Muscle of leg (tissue), 11 donors: Measurements from ENCODE around the gene PRRC2B. TPM values are rescaled to one million over a fixed set of nuclear protein-coding genes. Genes with fewer than 3 reads are reported as not detected.
A peak's percentile ranks its signal among the peaks of the same experiment; 100 is the strongest.

Source experiments
- DNase-seq: peaks from one replicate; pipeline ENCODE4 v3.0.0; 2013
- H3K27ac ChIP-seq: one replicate; pipeline ENCODE4 v1.5.1; 2013; ENCODE audit warnings: mild to moderate bottlenecking, low read length, control low read depth
- H3K27me3 ChIP-seq: one replicate; pipeline ENCODE4 v1.6.1; 2013; ENCODE audit warnings: low read length; ENCODE audit not compliant: control insufficient read depth, insufficient read depth
- H3K36me3 ChIP-seq: one replicate; pipeline ENCODE4 v1.6.1; 2013; ENCODE audit warnings: low read length; ENCODE audit not compliant: control insufficient read depth, insufficient read depth
- H3K4me1 ChIP-seq: one replicate; pipeline ENCODE4 v1.6.1; 2013; ENCODE audit warnings: low read length; ENCODE audit not compliant: control insufficient read depth, insufficient read depth
- H3K4me3 ChIP-seq: one replicate; pipeline ENCODE4 v1.5.1; 2013; ENCODE audit warnings: low read length, control low read depth
- H3K9me3 ChIP-seq: replicated peaks from 2 replicates; pipeline ENCODE4 v1.6.1; 2013; ENCODE audit warnings: low read depth, low read length; ENCODE audit not compliant: control insufficient read depth
- WGBS: methylation state at CpG from one replicate; pipeline ENCODE4 v1.1.5; 2013; ENCODE audit warnings: missing lambda C conversion rate; ENCODE audit not compliant: insufficient coverage; 5-methylcytosine and 5-hydroxymethylcytosine counted together
- polyA plus RNA-seq, 8 donors: library from polyadenylated mRNA; unstranded; fragments of 120-200 nt; gene quantifications; one replicate each; pipeline versions ENCODE4 v1.2.1 to v1.2.3, GENCODE V29; 2013; ENCODE audit warnings: inconsistent platforms in 1 of 8, low replicate concordance in 1 of 8; ENCODE audit not compliant: insufficient read length in 8 of 8, insufficient read depth in 1 of 8
- total RNA-seq: library from RNA; stranded (reverse); fragments of 120-200 nt; gene quantifications from one replicate; pipeline ENCODE4 v1.2.4, GENCODE V29; 2013

PRRC2B gene
- total and polyA plus RNA-seq, 9 donors: 64.9 to 181 (median 148) TPM

DNA sequence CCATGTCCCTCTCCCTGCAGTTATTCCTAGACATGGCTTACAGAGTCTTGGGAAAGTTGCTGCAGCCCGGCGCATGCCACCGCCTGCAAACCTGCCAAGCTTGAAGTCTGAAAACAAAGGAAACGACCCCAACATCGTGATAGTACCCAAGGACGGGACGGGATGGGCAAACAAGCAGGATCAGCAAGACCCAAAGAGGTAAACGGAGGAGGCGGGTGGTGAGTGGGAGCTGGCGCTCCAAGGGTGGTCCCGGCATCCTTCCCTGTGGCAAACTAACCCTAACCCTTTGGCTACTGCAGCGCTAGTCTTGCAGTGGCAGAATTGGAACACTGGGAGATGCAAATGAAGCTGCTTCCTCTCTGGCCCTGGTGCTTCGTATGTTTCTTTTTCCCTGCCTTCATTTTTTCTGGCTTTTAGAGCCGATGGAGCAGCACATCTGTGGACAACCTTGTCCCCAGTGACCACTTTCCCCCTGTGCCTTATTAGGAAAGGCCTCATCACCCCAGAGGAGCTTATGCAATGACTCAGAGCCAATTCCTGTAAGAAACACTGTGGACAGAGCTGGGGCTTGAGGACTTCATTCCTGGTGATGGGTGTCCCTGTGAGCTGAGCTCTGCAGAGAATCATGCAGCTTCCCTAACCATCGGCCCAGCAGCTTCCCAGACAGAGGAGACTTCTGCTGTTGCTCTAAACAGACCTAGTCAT is 38.9 kb downstream of the PRRC2B start:
- peaks cover 30% of the 10 kb centered on the region for H3K4me1 ChIP-seq
- H3K36me3 ChIP-seq: peaks cover 61% of the 10 kb centered on the region
- H3K27me3 ChIP-seq: no peaks in the 10 kb centered on the region
- H3K4me3 ChIP-seq: no peak overlapping the region
- H3K9me3 ChIP-seq: no peaks in the 10 kb centered on the region
- peak overlapping the region; percentile 15 for H3K27ac ChIP-seq
- DNase-seq: no peak
- WGBS: 90% methylated on average over 11 of the region's 15 CpGs

- Histone ChIP-seq H3K9me3 (no peaks in the 10 kb centered on the region), H3K27me3 (no peaks in the 10 kb centered on the region), H3K4me1 (peaks cover 30% of the 10 kb centered on the region), H3K27ac (peak overlapping the region; percentile 15), H3K4me3 (no peak overlapping the region), H3K36me3 (peaks cover 67% of the 10 kb centered on the region)
- WGBS: no CpG with 5 or more reads among the region's 3 CpGs
- no peak for DNase-seq
Measured at GRCh38 chr9:131433302-131433854, 39.5 kb downstream of the PRRC2B start.

DNA sequence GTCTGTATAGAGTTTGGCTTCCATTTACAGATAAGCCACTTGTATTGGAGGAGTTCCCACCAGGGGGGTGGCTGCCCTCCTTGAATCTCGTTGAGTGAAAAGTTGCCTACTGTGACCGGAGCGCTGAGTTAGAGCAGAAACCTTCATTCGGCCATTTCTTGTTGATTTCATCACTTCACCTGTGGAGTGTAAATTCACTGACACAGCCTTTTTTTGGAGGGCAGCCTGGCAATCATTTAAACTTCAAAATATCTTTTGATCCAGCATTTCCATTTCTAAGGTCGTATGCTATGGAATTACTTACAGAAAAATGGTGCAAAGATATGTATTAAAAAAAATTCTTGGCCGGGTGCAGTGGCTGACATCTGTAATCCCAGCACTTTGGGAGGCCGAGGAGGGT is 40.8 kb downstream of the PRRC2B start:
- Histone ChIP-seq H3K9me3 (no peaks in the 10 kb centered on the region), H3K27me3 (no peaks in the 10 kb centered on the region), H3K4me1 (peaks cover 22% of the 10 kb centered on the region), H3K4me3 (no peak overlapping the region), H3K36me3 (peaks cover 80% of the 10 kb centered on the region), H3K27ac (no peak overlapping the region)
- no peak for DNase-seq
- WGBS: 75% methylated on average over 4 of the region's 7 CpGs

GRCh38 chr9:131436376-131436775 is 42.5 kb downstream of the PRRC2B start:
- no peaks in the 10 kb centered on the region for H3K27me3 ChIP-seq
- 53% methylated on average over 12 of the region's 12 CpGs for WGBS

GRCh38 chr9:131436865-131437271 is 43.0 kb downstream of the PRRC2B start:
- peaks cover 21% of the 10 kb centered on the region for H3K4me1 ChIP-seq
- no peaks in the 10 kb centered on the region for H3K9me3 ChIP-seq
- no peak for DNase-seq
- H3K27ac ChIP-seq: no peak overlapping the region
- 77% methylated on average over 5 of the region's 8 CpGs for WGBS
- H3K4me3 ChIP-seq: no peak overlapping the region
- no peaks in the 10 kb centered on the region for H3K27me3 ChIP-seq
- H3K36me3 ChIP-seq: peaks cover 85% of the 10 kb centered on the region

More at GRCh38 chr9:131436376-131436775, 42.5 kb downstream of the PRRC2B start:
- Histone ChIP-seq H3K4me1 (peaks cover 21% of the 10 kb centered on the region), H3K9me3 (no peaks in the 10 kb centered on the region), H3K4me3 (no peak overlapping the region), H3K36me3 (peaks cover 82% of the 10 kb centered on the region), H3K27ac (peak overlapping the region; percentile 20)
- peak; percentile 74 for DNase-seq

- 87% methylated on average over 7 of the region's 7 CpGs for WGBS
- Histone ChIP-seq H3K27ac (no peak overlapping the region), H3K36me3 (peaks cover 80% of the 10 kb centered on the region), H3K27me3 (no peaks in the 10 kb centered on the region), H3K9me3 (no peaks in the 10 kb centered on the region), H3K4me3 (no peak overlapping the region), H3K4me1 (peaks cover 14% of the 10 kb centered on the region)
- DNase-seq: no peak
Measured at GRCh38 chr9:131438190-131438589, 44.3 kb downstream of the PRRC2B start.

DNA sequence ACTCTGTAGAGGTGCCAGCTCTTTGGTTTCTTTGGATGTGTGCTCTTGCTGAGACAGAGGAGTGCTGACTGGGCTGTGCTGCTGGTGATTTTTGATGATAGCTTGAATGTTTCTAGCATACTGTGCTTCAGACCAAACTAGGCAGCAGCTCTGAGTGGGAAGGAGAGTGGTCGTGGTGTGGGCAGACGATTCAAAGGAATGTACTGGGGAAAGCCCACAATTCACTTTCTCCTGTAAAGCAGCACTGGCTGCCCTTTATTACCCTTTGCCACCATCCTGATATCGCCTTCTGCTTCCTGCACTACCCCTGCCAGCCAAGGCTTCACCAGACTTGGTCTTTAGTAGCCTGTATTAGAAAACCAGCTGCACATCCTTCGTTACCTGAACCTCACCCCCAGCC is 45.3 kb downstream of the PRRC2B start:
- 76% methylated on average over 4 of the region's 4 CpGs for WGBS
- Histone ChIP-seq H3K36me3 (peaks cover 79% of the 10 kb centered on the region), H3K27me3 (no peaks in the 10 kb centered on the region), H3K4me1 (peaks cover 11% of the 10 kb centered on the region), H3K9me3 (no peaks in the 10 kb centered on the region), H3K27ac (no peak overlapping the region), H3K4me3 (no peak overlapping the region)
- DNase-seq: no peak

DNA sequence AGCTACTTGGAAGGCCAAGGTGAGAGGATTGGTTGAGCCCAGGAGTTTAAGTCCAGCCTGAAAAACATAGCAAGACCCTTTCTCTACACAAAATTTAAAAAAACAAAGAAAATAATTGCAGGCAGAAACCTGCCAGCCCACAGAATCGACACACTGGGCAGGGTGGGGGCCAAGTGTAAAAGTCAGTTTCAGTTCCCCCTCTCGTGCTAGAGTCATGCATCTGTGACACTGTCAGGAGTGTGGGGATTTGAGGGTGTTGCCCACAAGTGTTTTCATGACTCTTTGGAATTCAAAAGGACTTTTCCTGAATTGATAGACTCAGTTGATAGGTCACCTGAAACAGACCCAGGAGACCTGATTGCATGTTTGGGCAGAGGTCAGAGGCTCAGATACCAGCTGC is 47.6 kb downstream of the PRRC2B start:
- Histone ChIP-seq H3K27me3 (no peaks in the 10 kb centered on the region), H3K27ac (no peak overlapping the region), H3K4me1 (peaks cover 6% of the 10 kb centered on the region), H3K4me3 (no peak overlapping the region), H3K36me3 (peaks cover 88% of the 10 kb centered on the region), H3K9me3 (no peaks in the 10 kb centered on the region)
- no CpG with 5 or more reads among the region's 2 CpGs for WGBS
- peak; percentile 37 for DNase-seq

DNA sequence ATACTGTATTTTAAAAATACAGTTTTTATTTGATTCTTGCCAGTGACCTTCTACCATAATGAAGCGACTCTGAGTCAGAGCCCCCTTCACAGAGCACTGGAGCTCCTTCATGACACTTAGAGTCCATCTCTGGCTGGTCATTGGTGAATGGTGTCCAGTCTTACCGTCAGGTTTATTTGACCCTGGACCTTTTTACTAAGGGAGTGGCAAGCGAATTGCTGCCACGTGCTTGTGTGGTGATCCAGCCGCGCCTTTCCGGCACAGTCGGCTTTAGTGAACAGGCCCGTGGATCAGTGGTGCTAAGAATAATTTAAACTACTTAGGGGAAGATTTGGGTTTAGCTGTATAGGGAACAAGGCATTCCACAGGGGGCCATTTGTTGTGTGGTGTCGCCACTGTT is 48.5 kb downstream of the PRRC2B start:
- no peaks in the 10 kb centered on the region for H3K9me3 ChIP-seq
- no peaks in the 10 kb centered on the region for H3K27me3 ChIP-seq
- H3K4me1 ChIP-seq: no peaks in the 10 kb centered on the region
- no peak for DNase-seq
- 95% methylated on average over 4 of the region's 10 CpGs for WGBS
- H3K4me3 ChIP-seq: no peak overlapping the region
- H3K36me3 ChIP-seq: peaks cover 88% of the 10 kb centered on the region
- H3K27ac ChIP-seq: no peak overlapping the region

DNA sequence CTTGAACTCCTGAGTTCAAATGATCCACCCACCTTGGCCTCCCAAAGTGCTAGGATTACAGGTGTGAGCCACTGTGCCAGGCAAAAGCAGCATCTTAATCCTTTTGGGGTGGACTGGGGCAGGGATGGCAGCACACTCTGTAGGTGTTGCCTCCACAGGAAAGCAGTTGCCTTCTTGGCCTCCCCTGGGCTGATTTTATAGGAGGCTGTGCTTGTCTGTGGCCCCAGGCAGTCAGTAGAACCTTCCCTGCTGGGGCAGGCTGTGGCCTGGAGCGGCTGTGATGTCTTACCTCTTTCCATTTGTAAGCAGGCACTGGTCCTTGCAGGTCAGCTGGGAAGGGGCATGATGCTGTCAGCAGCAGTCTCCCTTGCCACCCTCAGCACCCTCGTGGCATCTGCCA is 49.8 kb downstream of the PRRC2B start:
- H3K27me3 ChIP-seq: no peaks in the 10 kb centered on the region
- no CpG with 5 or more reads among the region's 2 CpGs for WGBS
- no peak overlapping the region for H3K4me3 ChIP-seq
- no peaks in the 10 kb centered on the region for H3K4me1 ChIP-seq
- H3K36me3 ChIP-seq: peaks cover 86% of the 10 kb centered on the region
- DNase-seq: no peak
- H3K27ac ChIP-seq: no peak overlapping the region
- no peaks in the 10 kb centered on the region for H3K9me3 ChIP-seq
